Vagina (tissue), 2 donors: ENCODE data around the gene TMEM151A.

Experiments
- POLR2AphosphoS5 ChIP-seq, 2 donors: sonication (generic); formaldehyde crosslinking; IDR thresholded peaks; one replicate each; pipeline ENCODE4 v1.9.0; 2017; ENCODE audit warnings: antibody characterized with exemption in 2 of 2, mild to moderate bottlenecking in 2 of 2, low read depth in 1 of 2; ENCODE audit not compliant: insufficient read depth in 1 of 2
- TF ChIP-seq, protein P1 (sequence below), 3 experiments: fragments of 450-650 bp in 2 of 3; fragments of 200-600 bp in 1 of 3; sonication (generic) in 1 of 3; IDR thresholded peaks; one replicate each; pipeline ENCODE4 v1.5.1; 2017 to 2019; ENCODE audit warnings: antibody characterized with exemption in 3 of 3, mild to moderate bottlenecking in 2 of 3, moderate library complexity in 2 of 3

DNA sequence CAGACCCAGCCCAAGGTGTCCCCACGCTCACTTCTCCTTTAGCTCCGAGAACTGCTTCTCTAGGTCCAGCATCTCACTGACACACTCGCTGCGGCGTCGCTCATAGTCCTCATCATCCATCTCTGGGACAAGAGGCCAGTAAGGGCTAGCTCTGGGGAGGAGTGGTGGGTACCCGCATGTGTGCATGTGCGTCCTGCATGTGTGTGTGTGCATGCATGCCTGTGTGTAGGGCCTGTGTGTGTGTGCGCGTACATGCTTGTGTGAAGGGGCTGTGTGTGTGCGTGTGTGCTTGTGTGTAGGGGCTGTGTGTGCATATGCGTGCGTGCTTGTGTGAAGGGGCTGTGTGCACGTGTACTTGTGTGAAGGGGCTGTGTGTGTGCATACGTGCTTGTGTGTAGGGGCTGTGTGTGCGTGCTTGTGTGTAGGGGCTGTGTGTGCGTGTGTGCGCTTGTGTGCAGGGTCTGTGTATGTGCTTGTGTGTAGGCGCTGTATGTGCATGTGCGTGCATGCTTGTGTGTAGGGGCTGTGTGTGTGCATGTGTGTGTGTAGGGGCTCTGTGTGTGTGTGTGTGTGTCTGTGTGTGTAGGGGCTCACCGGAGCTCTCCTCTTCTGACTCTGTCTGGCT, 49.9 kb downstream of the TMEM151A start:
- TF ChIP-seq POLR2AphosphoS5 (IDR thresholded peaks at IDR 0.05; ENCODE audit: insufficient read depth in 1 of 2, low read depth in 1 of 2): no peak
- TF ChIP-seq, protein P1, sequence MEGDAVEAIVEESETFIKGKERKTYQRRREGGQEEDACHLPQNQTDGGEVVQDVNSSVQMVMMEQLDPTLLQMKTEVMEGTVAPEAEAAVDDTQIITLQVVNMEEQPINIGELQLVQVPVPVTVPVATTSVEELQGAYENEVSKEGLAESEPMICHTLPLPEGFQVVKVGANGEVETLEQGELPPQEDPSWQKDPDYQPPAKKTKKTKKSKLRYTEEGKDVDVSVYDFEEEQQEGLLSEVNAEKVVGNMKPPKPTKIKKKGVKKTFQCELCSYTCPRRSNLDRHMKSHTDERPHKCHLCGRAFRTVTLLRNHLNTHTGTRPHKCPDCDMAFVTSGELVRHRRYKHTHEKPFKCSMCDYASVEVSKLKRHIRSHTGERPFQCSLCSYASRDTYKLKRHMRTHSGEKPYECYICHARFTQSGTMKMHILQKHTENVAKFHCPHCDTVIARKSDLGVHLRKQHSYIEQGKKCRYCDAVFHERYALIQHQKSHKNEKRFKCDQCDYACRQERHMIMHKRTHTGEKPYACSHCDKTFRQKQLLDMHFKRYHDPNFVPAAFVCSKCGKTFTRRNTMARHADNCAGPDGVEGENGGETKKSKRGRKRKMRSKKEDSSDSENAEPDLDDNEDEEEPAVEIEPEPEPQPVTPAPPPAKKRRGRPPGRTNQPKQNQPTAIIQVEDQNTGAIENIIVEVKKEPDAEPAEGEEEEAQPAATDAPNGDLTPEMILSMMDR (IDR thresholded peaks at IDR 0.05): no peak
